ENCODE measurements around the gene MXD1. TPM values are rescaled to one million over a fixed set of nuclear protein-coding genes. Genes with fewer than 3 reads are reported as not detected.

Gene MXD1
- total RNA-seq, 1 experiment from 2014 or later, result 6.5 TPM

GRCh38 chr2:69936906-69937305 lies 22.0 kb downstream of the MXD1 start:
- DNase-seq (ENCODE audit: low read depth, low spot score) (no peak), ATAC-seq (no peak)
- Histone ChIP-seq H3K36me3 (ENCODE audit: control insufficient read depth, insufficient read depth, low read length) (no peaks in the 10 kb centered on the region), H3K27me3 (ENCODE audit: control insufficient read depth, insufficient read depth, low read length) (no peaks in the 10 kb centered on the region), H3K9me3 (ENCODE audit: control insufficient read depth, insufficient read depth, low read depth, low read length) (no peaks in the 10 kb centered on the region), H3K4me3 (ENCODE audit: low read depth in 2 of 2, low read length in 2 of 2) (no peak overlapping the region), H3K27ac (ENCODE audit: low read length) (no peak overlapping the region), H3K4me1 (ENCODE audit: control insufficient read depth, insufficient read depth, low read length) (0 out of 2 replicates have a peak, but pooled peaks cover 4% of the 10 kb centered on the region)
- ChIA-PET POLR2A (no interaction called here), CTCF (no interaction called here)
- no TSS peak for BruUV-seq (replicated peaks)
- intact Hi-C loops (cut with micrococcal nuclease; ENCODE audit: unreplicated experiment) (no loop called here), in situ Hi-C loops (cut with HindIII; ENCODE audit: low pct_unique_long_range_greater_than_20kb, low sequenced_read_pairs) (no loop called here)
- TF ChIP-seq CTCF (IDR thresholded peaks at IDR 0.05) (no peak), REST (IDR thresholded peaks at IDR 0.05; ENCODE audit: insufficient read depth in 1 of 2, low read depth in 2 of 2, low read length in 1 of 2) (no peak), TCF7L2 (IDR thresholded peaks at IDR 0.05; ENCODE audit: low read depth, low read length) (no peak), POLR2AphosphoS5 (IDR thresholded peaks at IDR 0.05; ENCODE audit: low read depth, low read length) (no peak), SIN3A (IDR thresholded peaks at IDR 0.05; ENCODE audit: borderline replicate concordance, insufficient read depth, low read depth, low read length) (no peak)

GRCh38 chr2:69937968-69938367 lies 23.1 kb downstream of the MXD1 start:
- intact Hi-C loops (cut with micrococcal nuclease; ENCODE audit: unreplicated experiment), result no loop called here
- in situ Hi-C loops (cut with HindIII; ENCODE audit: low pct_unique_long_range_greater_than_20kb, low sequenced_read_pairs), result no loop called here
- no peak for ATAC-seq
- 0 out of 2 replicates have a peak, but pooled peaks cover 4% of the 10 kb centered on the region for H3K4me1 ChIP-seq (ENCODE audit: control insufficient read depth, insufficient read depth, low read length)
- TF ChIP-seq CTCF (IDR thresholded peaks at IDR 0.05), result no peak
- no peak for TF ChIP-seq SIN3A (IDR thresholded peaks at IDR 0.05; ENCODE audit: borderline replicate concordance, insufficient read depth, low read depth, low read length)
- no peak for DNase-seq (ENCODE audit: low read depth, low spot score)
- ChIA-PET CTCF (no interaction called here), POLR2A (no interaction called here)
- BruUV-seq (replicated peaks), result no TSS peak
- no peaks in the 10 kb centered on the region for H3K27me3 ChIP-seq (ENCODE audit: control insufficient read depth, insufficient read depth, low read length)
- H3K4me3 ChIP-seq (ENCODE audit: low read depth in 2 of 2, low read length in 2 of 2), result no peak overlapping the region
- no peaks in the 10 kb centered on the region for H3K9me3 ChIP-seq (ENCODE audit: control insufficient read depth, insufficient read depth, low read depth, low read length)
- H3K27ac ChIP-seq (ENCODE audit: low read length), result no peak overlapping the region
- H3K36me3 ChIP-seq (ENCODE audit: control insufficient read depth, insufficient read depth, low read length), result no peaks in the 10 kb centered on the region

DNA sequence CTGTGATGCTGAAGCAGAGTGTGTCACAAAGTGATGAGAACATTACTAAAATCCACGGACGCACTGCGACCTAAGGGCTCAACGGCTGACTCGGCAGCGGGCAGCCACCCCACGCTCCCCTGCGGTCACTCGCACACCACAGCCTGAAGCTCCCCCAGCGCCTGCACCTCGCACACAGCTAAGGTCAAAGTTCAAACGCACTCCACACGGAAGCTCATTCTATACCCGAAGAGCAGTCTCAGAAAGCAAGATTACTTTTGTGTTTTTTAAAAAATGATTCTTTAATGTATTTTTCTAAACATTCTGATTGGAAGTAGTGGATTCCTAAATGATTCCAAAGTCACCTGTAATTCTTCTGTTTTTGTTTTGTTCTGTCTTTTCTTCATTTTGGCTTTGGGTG lies 24.8 kb downstream of the MXD1 start:
- H3K4me1 ChIP-seq (ENCODE audit: control insufficient read depth, insufficient read depth, low read length), result no peaks in the 10 kb centered on the region
- TF ChIP-seq CTCF (IDR thresholded peaks at IDR 0.05) (no peak), REST (IDR thresholded peaks at IDR 0.05; ENCODE audit: insufficient read depth in 1 of 2, low read depth in 2 of 2, low read length in 1 of 2) (no peak), TCF7L2 (IDR thresholded peaks at IDR 0.05; ENCODE audit: low read depth, low read length) (no peak), SIN3A (IDR thresholded peaks at IDR 0.05; ENCODE audit: borderline replicate concordance, insufficient read depth, low read depth, low read length) (no peak)
- no peak overlapping the region for H3K27ac ChIP-seq (ENCODE audit: low read length)
- ATAC-seq, result no peak
- H3K4me3 ChIP-seq (ENCODE audit: low read depth in 2 of 2, low read length in 2 of 2), result no peak overlapping the region
- in situ Hi-C loops (cut with HindIII; ENCODE audit: low pct_unique_long_range_greater_than_20kb, low sequenced_read_pairs), result no loop called here
- H3K9me3 ChIP-seq (ENCODE audit: control insufficient read depth, insufficient read depth, low read depth, low read length), result no peaks in the 10 kb centered on the region
- no TSS peak for BruUV-seq (replicated peaks)
- H3K36me3 ChIP-seq (ENCODE audit: control insufficient read depth, insufficient read depth, low read length), result no peaks in the 10 kb centered on the region
- H3K27me3 ChIP-seq (ENCODE audit: control insufficient read depth, insufficient read depth, low read length), result no peaks in the 10 kb centered on the region
- intact Hi-C loops (cut with micrococcal nuclease; ENCODE audit: unreplicated experiment), result no loop called here
- ChIA-PET CTCF (no interaction called here), POLR2A (no interaction called here)
- DNase-seq (ENCODE audit: low read depth, low spot score), result no peak
